ENCODE data around the gene ZGPAT.

- TF ChIP-seq EP300 (IDR thresholded peaks at IDR 0.05) (no peak), CTCF (IDR thresholded peaks at IDR 0.05) (no peak)
Observed at GRCh38 chr20:63679799-63680305, 28.0 kb upstream of the ZGPAT start.
